Fibroblast of skin of right quadriceps (primary cell): ENCODE results near the gene DOCK1.
A peak's percentile ranks its signal among the peaks of the same experiment; 100 is the strongest.

Experiments used
- DNase-seq: peaks from one replicate; pipeline ENCODE4 v3.0.0-alpha.2; 2013

DOCK1 gene

GRCh38 chr10:127092916-127093315 is 187.7 kb downstream of the DOCK1 start:
- DNase-seq = no peak

- DNase-seq = no peak
These were observed 189.8 kb downstream of the DOCK1 start for GRCh38 chr10:127094984-127095383.

GRCh38 chr10:127100983-127101615 is 195.9 kb downstream of the DOCK1 start:
- DNase-seq = no peak

- no peak for DNase-seq
These were observed 196.9 kb downstream of the DOCK1 start for GRCh38 chr10:127102176-127102575.

- DNase-seq = no peak
These were observed 209.9 kb downstream of the DOCK1 start for GRCh38 chr10:127115100-127115499.

GRCh38 chr10:127117125-127117524 is 211.9 kb downstream of the DOCK1 start:
- peak; percentile 56 for DNase-seq

- DNase-seq = no peak
These were observed 212.8 kb downstream of the DOCK1 start for GRCh38 chr10:127118034-127118433.

- no peak for DNase-seq
These were observed 214.7 kb downstream of the DOCK1 start for GRCh38 chr10:127119936-127120335.

GRCh38 chr10:127122831-127123230 is 217.6 kb downstream of the DOCK1 start:
- no peak for DNase-seq

GRCh38 chr10:127123626-127124025 is 218.4 kb downstream of the DOCK1 start:
- DNase-seq = no peak

GRCh38 chr10:127125331-127125730 is 220.1 kb downstream of the DOCK1 start:
- no peak for DNase-seq

GRCh38 chr10:127127822-127128221 is 222.6 kb downstream of the DOCK1 start:
- DNase-seq = no peak

GRCh38 chr10:127129104-127129503 is 223.9 kb downstream of the DOCK1 start:
- no peak for DNase-seq

- DNase-seq = no peak
These were observed 227.2 kb downstream of the DOCK1 start for GRCh38 chr10:127132451-127132850.

GRCh38 chr10:127133225-127133624 is 228.0 kb downstream of the DOCK1 start:
- DNase-seq = no peak

GRCh38 chr10:127133672-127134500 is 228.7 kb downstream of the DOCK1 start:
- DNase-seq = no peak

- no peak for DNase-seq
These were observed 230.8 kb downstream of the DOCK1 start for GRCh38 chr10:127135844-127136577.

- DNase-seq = no peak
These were observed 232.2 kb downstream of the DOCK1 start for GRCh38 chr10:127137391-127137790.

- DNase-seq = no peak
These were observed 236.9 kb downstream of the DOCK1 start for GRCh38 chr10:127142136-127142535.

- no peak for DNase-seq
These were observed 237.6 kb downstream of the DOCK1 start for GRCh38 chr10:127142856-127143255.

- DNase-seq = peak; percentile 84
These were observed 239.9 kb downstream of the DOCK1 start for GRCh38 chr10:127145173-127145572.

- DNase-seq = no peak
These were observed 241.4 kb downstream of the DOCK1 start for GRCh38 chr10:127146661-127147060.

- DNase-seq = peak; percentile 92
These were observed 243.1 kb downstream of the DOCK1 start for GRCh38 chr10:127148066-127148932.
